Parietal lobe (tissue), 1 donor: Measurements from ENCODE around the gene CLIC3. TPM values are rescaled to one million over a fixed set of nuclear protein-coding genes. Genes with fewer than 3 reads are reported as not detected.

Source experiments
- total RNA-seq: library from RNA; depleted of rRNA; stranded (reverse); fragments of >200 nt; gene quantifications from one replicate; pipeline ENCODE4 v1.2.3, GENCODE V29; 2014

CLIC3 gene, protein sequence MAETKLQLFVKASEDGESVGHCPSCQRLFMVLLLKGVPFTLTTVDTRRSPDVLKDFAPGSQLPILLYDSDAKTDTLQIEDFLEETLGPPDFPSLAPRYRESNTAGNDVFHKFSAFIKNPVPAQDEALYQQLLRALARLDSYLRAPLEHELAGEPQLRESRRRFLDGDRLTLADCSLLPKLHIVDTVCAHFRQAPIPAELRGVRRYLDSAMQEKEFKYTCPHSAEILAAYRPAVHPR
- not detected for total RNA-seq

DNA sequence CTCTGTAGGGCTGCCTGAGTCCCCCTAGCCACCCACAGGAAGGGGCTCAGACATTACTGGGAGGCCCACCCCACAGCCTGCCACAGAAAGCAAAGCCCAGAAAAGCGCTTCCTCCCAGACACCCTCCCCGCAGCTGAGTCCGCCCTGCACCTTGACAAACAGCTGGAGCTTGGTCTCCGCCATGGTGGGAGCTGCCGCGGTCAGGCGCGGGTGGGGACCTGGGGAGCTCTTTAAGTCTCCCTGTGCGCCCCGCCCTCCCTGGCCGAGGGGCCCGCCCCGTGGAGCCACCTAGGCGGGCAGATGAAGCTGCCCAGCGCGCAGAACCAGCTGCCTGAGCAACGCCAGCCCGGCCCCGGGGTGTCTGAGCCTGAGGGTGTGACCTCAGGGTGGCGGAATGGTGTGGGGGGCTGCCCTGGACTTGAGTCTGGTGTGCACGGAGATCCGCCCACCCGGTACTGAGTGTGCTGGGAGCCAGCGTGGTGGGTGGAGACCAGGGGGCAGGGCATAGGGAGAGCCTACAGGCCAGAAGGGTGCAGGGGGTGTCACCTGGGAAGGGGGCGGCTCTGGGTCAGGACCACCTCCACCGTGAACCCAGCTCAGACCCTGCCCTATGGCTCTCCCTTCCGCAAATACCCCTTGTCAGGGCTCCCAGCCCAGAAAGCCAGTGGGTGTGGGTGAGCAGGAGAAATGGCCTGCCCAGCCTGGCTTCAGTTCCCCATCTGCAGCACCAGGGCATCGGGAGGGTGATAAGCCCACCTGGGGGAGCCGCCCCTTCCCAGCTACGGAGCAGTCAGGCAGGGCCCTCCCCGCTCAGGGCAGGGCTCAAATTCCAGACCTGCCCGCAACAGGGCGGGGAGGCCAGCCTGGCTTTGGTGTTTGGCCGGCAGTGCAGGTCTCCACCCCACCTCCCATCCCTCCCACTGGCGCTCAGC is at the start of gene CLIC3:
Gene CLIC3 (minus strand): TSS at position 208 of the 932 bp plus-strand sequence. CDS start 25 bp downstream, at position 183.

GRCh38 chr9:137031904-137032640 is 35.7 kb upstream of the CLIC3 start, which contains the start of gene FUT7:
Gene FUT7 (minus strand): TSS chr9:137032088. CDS start chr9:137031991, 97 bp downstream.

GRCh38 chr9:137027369-137028262 is 31.2 kb upstream of the CLIC3 start, which contains the start of gene ABCA2:
Gene ABCA2 (minus strand): TSS chr9:137028237. CDS start chr9:137028140, 97 bp downstream.

GRCh38 chr9:136991993-136992818 is 4.2 kb downstream of the CLIC3 start, which contains the start of gene PAXX:
Gene PAXX (plus strand): TSS chr9:136992422. CDS start chr9:136992444, 22 bp downstream.

GRCh38 chr9:136982232-136983051 is 13.9 kb downstream of the CLIC3 start, which contains the start of gene LCNL1:
Gene LCNL1 (plus strand): TSS chr9:136982993. CDS start chr9:136983587, 594 bp downstream.

DNA sequence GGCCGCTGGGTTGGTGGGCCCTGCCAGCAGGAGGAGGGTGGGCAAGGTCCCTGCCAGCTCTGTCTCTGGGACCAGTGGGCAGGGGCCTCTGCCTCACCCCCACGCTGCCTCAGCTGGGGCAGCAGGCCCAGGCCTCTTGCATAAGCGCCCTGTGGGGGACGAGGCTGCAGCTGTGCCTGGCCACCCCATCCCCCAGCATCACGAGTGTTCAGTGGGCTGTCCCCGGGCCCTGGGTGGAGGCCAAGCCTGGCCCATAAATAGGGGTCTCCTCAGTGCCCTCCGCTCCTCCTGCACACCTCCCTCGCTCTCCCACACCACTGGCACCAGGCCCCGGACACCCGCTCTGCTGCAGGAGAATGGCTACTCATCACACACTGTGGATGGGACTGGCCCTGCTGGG is 19.1 kb downstream of the CLIC3 start, which contains the start of gene PTGDS:
Gene PTGDS (plus strand): TSS at position 282 of the 400 bp plus-strand sequence. CDS start 75 bp downstream, at position 357.

GRCh38 chr9:136951541-136952320 is 44.6 kb downstream of the CLIC3 start, which contains the start of gene LCN12:
Gene LCN12 (plus strand): TSS chr9:136952273. CDS start chr9:136952328, 55 bp downstream.

Other genes with a start within 250 kb of the CLIC3 start
- not detected for gene LCN6, start 248.0 kb downstream of the CLIC3 start, total RNA-seq
- not detected for gene LCN8, start 238.3 kb downstream of the CLIC3 start, total RNA-seq
- not detected for gene LCN15, start 232.1 kb downstream of the CLIC3 start, total RNA-seq
- gene TMEM141, start 205.2 kb downstream of the CLIC3 start, total RNA-seq: 15.7 TPM
- 6.3 TPM for gene CCDC183, start 200.2 kb downstream of the CLIC3 start, total RNA-seq
- 54.5 TPM for gene RABL6, start 188.6 kb downstream of the CLIC3 start, total RNA-seq
- 1.9 TPM for gene AJM1, start 154.1 kb downstream of the CLIC3 start, total RNA-seq
- 77.6 TPM for gene PHPT1, start 147.2 kb downstream of the CLIC3 start, total RNA-seq
- 11.3 TPM for gene MAMDC4, start 144.2 kb downstream of the CLIC3 start, total RNA-seq
- gene EDF1, start 130.3 kb downstream of the CLIC3 start, total RNA-seq: 135 TPM
- gene TRAF2, start 110.1 kb downstream of the CLIC3 start, total RNA-seq: 11.6 TPM
- 64.5 TPM for gene FBXW5, start 51.8 kb downstream of the CLIC3 start, total RNA-seq
- gene C8G, start 51.3 kb downstream of the CLIC3 start, total RNA-seq: not detected
- gene LCN12, start 44.3 kb downstream of the CLIC3 start, total RNA-seq: 0.94 TPM
- 11.9 TPM for gene PTGDS, start 19.1 kb downstream of the CLIC3 start, total RNA-seq
- gene LCNL1, start 13.6 kb downstream of the CLIC3 start, total RNA-seq: 0.94 TPM
- gene PAXX, start 4.1 kb downstream of the CLIC3 start, total RNA-seq: 14.7 TPM
- 45.4 TPM for gene ABCA2, start 31.7 kb upstream of the CLIC3 start, total RNA-seq
- not detected for gene FUT7, start 35.5 kb upstream of the CLIC3 start, total RNA-seq
- gene NPDC1, start 49.6 kb upstream of the CLIC3 start, total RNA-seq: 34.4 TPM
- 0.63 TPM for gene ENTPD2, start 57.5 kb upstream of the CLIC3 start, total RNA-seq
- gene SAPCD2, start 74.0 kb upstream of the CLIC3 start, total RNA-seq: 2.5 TPM
- gene UAP1L1, start 80.9 kb upstream of the CLIC3 start, total RNA-seq: 0.63 TPM
- gene MAN1B1, start 90.4 kb upstream of the CLIC3 start, total RNA-seq: 72.6 TPM
- 36.6 TPM for gene DPP7, start 118.2 kb upstream of the CLIC3 start, total RNA-seq
- gene GRIN1, start 142.6 kb upstream of the CLIC3 start, total RNA-seq: 63.5 TPM
- 0.31 TPM for gene LRRC26, start 173.5 kb upstream of the CLIC3 start, total RNA-seq
- gene TMEM210, start 175.5 kb upstream of the CLIC3 start, total RNA-seq: not detected
- 39.1 TPM for gene ANAPC2, start 192.0 kb upstream of the CLIC3 start, total RNA-seq
- 21.3 TPM for gene SSNA1, start 192.1 kb upstream of the CLIC3 start, total RNA-seq
- gene TPRN, start 204.2 kb upstream of the CLIC3 start, total RNA-seq: 7.5 TPM
- 31.6 TPM for gene TMEM203, start 209.1 kb upstream of the CLIC3 start, total RNA-seq
- gene NDOR1, start 209.1 kb upstream of the CLIC3 start, total RNA-seq: 6.9 TPM
- 1.9 TPM for gene RNF208, start 225.7 kb upstream of the CLIC3 start, total RNA-seq
- gene CYSRT1, start 228.6 kb upstream of the CLIC3 start, total RNA-seq: not detected
- gene RNF224, start 230.9 kb upstream of the CLIC3 start, total RNA-seq: not detected
- gene SLC34A3, start 234.3 kb upstream of the CLIC3 start, total RNA-seq: not detected
- gene TUBB4B, start 244.7 kb upstream of the CLIC3 start, total RNA-seq: 88.9 TPM